Uterus (tissue), 2 donors: Measurements from ENCODE around the gene PMM2.

Experiments
- CTCF ChIP-seq, 4 experiments: fragments of 200-600 bp in 2 of 4; fragments of 450-650 bp in 2 of 4; sonication (generic) in 2 of 4; IDR thresholded peaks; one replicate each; pipeline ENCODE4 v1.5.1; 2016 to 2019; ENCODE audit warnings: antibody characterized with exemption in 4 of 4, mild to moderate bottlenecking in 2 of 4, moderate library complexity in 1 of 4
- POLR2A ChIP-seq, 2 donors: fragments of 450-650 bp; IDR thresholded peaks; one replicate each; pipeline ENCODE4 v1.6.1; 2016; ENCODE audit warnings: antibody characterized with exemption in 2 of 2, mild to moderate bottlenecking in 1 of 2, moderate library complexity in 1 of 2

- no peak for TF ChIP-seq POLR2A (IDR thresholded peaks at IDR 0.05)
- TF ChIP-seq CTCF (IDR thresholded peaks at IDR 0.05), result no peak
These were observed 44.9 kb upstream of the PMM2 start for GRCh38 chr16:8752706-8753105.
